ENCODE data around the gene CMPK2.
"Not testable (repeated sequence)": the region's sequence is repeated elsewhere in the genome, so short reads cannot be mapped to it uniquely, and the experiment has no call there.

The CMPK2 gene

GRCh38 chr2:6865346-6866274 is at the start of gene CMPK2:
Gene CMPK2 (minus strand): TSS chr2:6865907. CDS start chr2:6865696, 211 bp downstream.
- H3K27ac ChIP-seq (ENCODE audit: low read length) = no peak within 1 kb of the TSS
- no peaks in the 10 kb centered on the region for H3K9me3 ChIP-seq (ENCODE audit: insufficient read depth, low read depth, low read length)

GRCh38 chr2:6915399-6915798 is 49.7 kb upstream of the CMPK2 start:
- Histone ChIP-seq H3K4me1 (ENCODE audit: insufficient read depth, low read length) (peaks cover 14% of the 10 kb centered on the region), H3K9ac (ENCODE audit: low read depth, low read length) (peak overlapping the region; percentile 29; the same call in 1 of the 2 replicates), H3K4me3 (ENCODE audit: low read length) (no peak overlapping the region), H3K36me3 (ENCODE audit: insufficient read depth, low read depth, low read length) (no peaks in the 10 kb centered on the region), H3K9me3 (ENCODE audit: insufficient read depth, low read depth, low read length) (no peaks in the 10 kb centered on the region), H3K27me3 (ENCODE audit: insufficient read depth, low read length) (peaks cover 16% of the 10 kb centered on the region), H3K27ac (ENCODE audit: low read length) (no peak overlapping the region)

More at GRCh38 chr2:6865346-6866274, at the start of gene CMPK2:
- H3K4me1 ChIP-seq (ENCODE audit: insufficient read depth, low read length) = no peaks in the 10 kb centered on the region
- H3K4me3 ChIP-seq (ENCODE audit: low read length) = peak within 1 kb of the TSS; percentile 59
- H3K36me3 ChIP-seq (ENCODE audit: insufficient read depth, low read depth, low read length) = no peaks in the 10 kb centered on the region
- H3K27me3 ChIP-seq (ENCODE audit: insufficient read depth, low read length) = peaks cover 54% of the 10 kb centered on the region
- H3K9ac ChIP-seq (ENCODE audit: low read depth, low read length) = peak within 1 kb of the TSS; percentile 37; the same call in 1 of the 2 replicates

- Histone ChIP-seq H3K4me3 (ENCODE audit: low read length) (no peak overlapping the region), H3K27ac (ENCODE audit: low read length) (no peak overlapping the region), H3K27me3 (ENCODE audit: insufficient read depth, low read length) (peaks cover 16% of the 10 kb centered on the region), H3K36me3 (ENCODE audit: insufficient read depth, low read depth, low read length) (no peaks in the 10 kb centered on the region), H3K4me1 (ENCODE audit: insufficient read depth, low read length) (peaks cover 10% of the 10 kb centered on the region), H3K9me3 (ENCODE audit: insufficient read depth, low read depth, low read length) (no peaks in the 10 kb centered on the region), H3K9ac (ENCODE audit: low read depth, low read length) (no peak overlapping the region)
Observed at GRCh38 chr2:6914828-6915227, 49.1 kb upstream of the CMPK2 start.

DNA sequence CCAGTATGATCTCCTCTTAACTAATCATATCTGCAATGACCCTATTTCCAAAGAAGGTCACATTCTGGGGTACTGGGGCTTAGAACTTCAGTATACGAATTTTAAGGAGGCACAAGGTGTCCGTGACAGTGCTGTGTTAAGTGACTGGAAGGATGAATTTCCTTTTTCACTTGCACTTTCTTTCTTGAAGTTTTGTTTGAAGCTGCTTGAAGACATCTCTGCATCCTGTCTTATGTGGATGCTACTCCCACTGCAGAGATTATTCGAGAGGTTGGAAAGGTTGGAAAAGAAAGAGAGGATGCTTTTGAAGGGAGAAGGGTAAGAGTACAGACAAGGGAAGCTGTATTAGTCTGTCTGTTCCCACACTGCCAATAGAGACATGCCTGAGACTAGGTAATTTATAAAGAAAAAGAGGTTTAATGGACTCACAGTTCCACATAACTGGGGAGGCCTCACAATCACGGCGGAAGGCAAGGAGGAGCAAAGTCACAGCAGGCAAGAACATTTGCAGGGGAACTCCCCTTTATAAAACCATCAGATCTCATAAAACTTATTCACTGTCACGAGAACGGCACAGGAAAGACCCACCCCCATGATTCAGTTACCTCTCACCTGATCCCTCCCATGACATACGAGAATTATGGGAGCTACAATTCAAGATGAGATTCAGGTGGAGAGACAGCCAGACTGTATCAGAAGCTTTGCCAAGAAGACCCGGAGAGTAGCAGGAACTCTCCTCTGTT is 47.9 kb upstream of the CMPK2 start:
- Histone ChIP-seq H3K27ac (ENCODE audit: low read length) (no peak overlapping the region), H3K27me3 (ENCODE audit: insufficient read depth, low read length) (peaks cover 16% of the 10 kb centered on the region), H3K36me3 (ENCODE audit: insufficient read depth, low read depth, low read length) (no peaks in the 10 kb centered on the region), H3K4me1 (ENCODE audit: insufficient read depth, low read length) (peaks cover 10% of the 10 kb centered on the region), H3K9me3 (ENCODE audit: insufficient read depth, low read depth, low read length) (no peaks in the 10 kb centered on the region), H3K4me3 (ENCODE audit: low read length) (no peak overlapping the region), H3K9ac (ENCODE audit: low read depth, low read length) (no peak overlapping the region)

DNA sequence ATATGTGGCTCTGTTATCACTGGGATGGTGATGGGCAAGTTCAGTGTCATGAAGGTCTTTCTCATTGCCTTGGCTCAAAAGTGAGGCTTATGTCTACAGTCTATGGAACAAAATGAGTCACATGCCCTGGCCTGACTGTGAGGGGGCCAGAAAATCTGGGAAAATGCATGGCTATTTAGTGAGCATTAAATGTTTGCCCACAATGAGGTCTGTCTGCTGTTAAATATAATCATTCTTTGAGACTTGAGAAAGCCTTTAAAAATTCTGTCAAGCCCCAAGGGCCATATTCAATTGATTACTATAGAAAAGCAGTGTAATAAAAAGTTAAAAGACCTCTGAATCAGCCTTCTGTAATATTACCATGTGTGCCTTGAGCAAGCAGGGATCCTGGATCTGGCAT is 46.0 kb upstream of the CMPK2 start:
- Histone ChIP-seq H3K9ac (ENCODE audit: low read depth, low read length) (no peak overlapping the region), H3K27ac (ENCODE audit: low read length) (no peak overlapping the region), H3K9me3 (ENCODE audit: insufficient read depth, low read depth, low read length) (no peaks in the 10 kb centered on the region), H3K27me3 (ENCODE audit: insufficient read depth, low read length) (peaks cover 8% of the 10 kb centered on the region), H3K4me1 (ENCODE audit: insufficient read depth, low read length) (peaks cover 10% of the 10 kb centered on the region), H3K36me3 (ENCODE audit: insufficient read depth, low read depth, low read length) (no peaks in the 10 kb centered on the region), H3K4me3 (ENCODE audit: low read length) (no peak overlapping the region)

- Histone ChIP-seq H3K4me3 (ENCODE audit: low read length) (no peak overlapping the region), H3K9ac (ENCODE audit: low read depth, low read length) (no peak overlapping the region), H3K4me1 (ENCODE audit: insufficient read depth, low read length) (peaks cover under 1% of the 10 kb centered on the region; the same call in 1 of the 2 replicates), H3K27me3 (ENCODE audit: insufficient read depth, low read length) (no peaks in the 10 kb centered on the region), H3K9me3 (ENCODE audit: insufficient read depth, low read depth, low read length) (no peaks in the 10 kb centered on the region), H3K36me3 (ENCODE audit: insufficient read depth, low read depth, low read length) (no peaks in the 10 kb centered on the region), H3K27ac (ENCODE audit: low read length) (no peak overlapping the region)
Observed at GRCh38 chr2:6909431-6910385, 44.0 kb upstream of the CMPK2 start.

DNA sequence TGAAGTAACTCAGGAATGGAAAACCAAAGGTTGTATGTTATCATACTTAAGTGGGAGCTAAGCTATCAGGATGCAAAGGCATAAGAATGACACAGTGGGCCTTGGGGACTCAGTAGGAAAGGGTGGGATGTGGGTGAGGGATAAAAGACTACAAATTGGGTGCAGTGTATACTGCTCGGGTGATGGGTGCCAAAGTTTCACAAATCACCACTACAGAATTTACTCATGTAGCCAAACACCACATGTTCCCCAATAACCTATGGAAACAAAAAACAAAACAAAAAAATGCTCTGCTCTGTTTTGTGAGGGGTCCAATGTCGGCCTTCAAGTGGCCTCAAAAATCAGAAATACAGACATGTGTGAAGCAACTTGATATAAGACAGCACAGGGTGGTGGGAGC is 42.6 kb upstream of the CMPK2 start:
- Histone ChIP-seq H3K36me3 (ENCODE audit: insufficient read depth, low read depth, low read length) (no peaks in the 10 kb centered on the region), H3K9me3 (ENCODE audit: insufficient read depth, low read depth, low read length) (no peaks in the 10 kb centered on the region), H3K27ac (ENCODE audit: low read length) (no peak overlapping the region), H3K4me3 (ENCODE audit: low read length) (no peak overlapping the region), H3K4me1 (ENCODE audit: insufficient read depth, low read length) (no peaks in the 10 kb centered on the region), H3K27me3 (ENCODE audit: insufficient read depth, low read length) (no peaks in the 10 kb centered on the region), H3K9ac (ENCODE audit: low read depth, low read length) (no peak overlapping the region)

- Histone ChIP-seq H3K4me3 (ENCODE audit: low read length) (no peak overlapping the region), H3K27ac (ENCODE audit: low read length) (no peak overlapping the region), H3K36me3 (ENCODE audit: insufficient read depth, low read depth, low read length) (no peaks in the 10 kb centered on the region), H3K27me3 (ENCODE audit: insufficient read depth, low read length) (no peaks in the 10 kb centered on the region), H3K4me1 (ENCODE audit: insufficient read depth, low read length) (no peaks in the 10 kb centered on the region), H3K9me3 (ENCODE audit: insufficient read depth, low read depth, low read length) (no peaks in the 10 kb centered on the region), H3K9ac (ENCODE audit: low read depth, low read length) (no peak overlapping the region)
Observed at GRCh38 chr2:6906165-6906741, 40.5 kb upstream of the CMPK2 start.

DNA sequence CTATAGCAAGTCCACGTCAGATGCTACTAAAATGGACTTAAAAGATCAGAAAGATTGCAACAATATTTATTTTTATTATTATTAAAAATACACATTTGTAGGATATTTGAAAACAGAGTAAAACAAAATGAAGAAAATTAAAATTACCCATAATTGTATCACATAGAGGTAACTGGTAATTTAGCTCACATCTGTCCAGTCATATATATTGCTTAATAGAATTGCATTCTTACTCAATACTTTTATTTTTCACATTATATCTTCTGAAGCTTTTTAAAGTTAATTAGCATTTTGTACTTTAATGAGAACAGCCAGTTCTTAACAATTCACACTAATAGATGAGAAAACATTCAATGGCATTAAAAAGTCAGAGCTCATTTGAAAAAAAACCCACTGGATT is 40.0 kb upstream of the CMPK2 start:
- Histone ChIP-seq H3K27me3 (ENCODE audit: insufficient read depth, low read length) (no peaks in the 10 kb centered on the region), H3K4me1 (ENCODE audit: insufficient read depth, low read length) (no peaks in the 10 kb centered on the region), H3K9ac (ENCODE audit: low read depth, low read length) (no peak overlapping the region), H3K36me3 (ENCODE audit: insufficient read depth, low read depth, low read length) (no peaks in the 10 kb centered on the region), H3K27ac (ENCODE audit: low read length) (no peak overlapping the region), H3K9me3 (ENCODE audit: insufficient read depth, low read depth, low read length) (no peaks in the 10 kb centered on the region), H3K4me3 (ENCODE audit: low read length) (no peak overlapping the region)

DNA sequence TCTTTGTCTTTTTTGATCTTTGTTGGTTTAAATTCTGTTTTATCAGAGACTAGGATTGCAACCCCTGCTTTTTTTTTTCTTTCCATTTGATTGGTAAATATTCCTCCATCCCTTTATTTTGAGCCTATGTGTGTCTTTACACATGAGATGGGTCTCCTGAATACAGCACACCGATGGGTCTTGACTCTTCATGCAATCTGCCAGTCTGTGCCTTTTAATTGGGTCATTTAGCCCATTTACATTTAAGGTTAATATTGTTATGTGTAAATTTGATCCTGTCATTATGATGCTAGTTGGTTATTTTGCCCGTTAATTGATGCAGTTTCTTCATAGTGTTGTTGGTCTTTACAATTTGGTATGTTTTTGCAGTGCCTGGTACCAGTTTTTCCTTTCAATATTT is 36.9 kb upstream of the CMPK2 start:
- H3K36me3 ChIP-seq (ENCODE audit: insufficient read depth, low read depth, low read length); H3K4me1 ChIP-seq (ENCODE audit: insufficient read depth, low read length); H3K9ac ChIP-seq (ENCODE audit: low read depth, low read length); H3K27ac ChIP-seq (ENCODE audit: low read length); H3K9me3 ChIP-seq (ENCODE audit: insufficient read depth, low read depth, low read length); H3K4me3 ChIP-seq (ENCODE audit: low read length); H3K27me3 ChIP-seq (ENCODE audit: insufficient read depth, low read length): not testable (repeated sequence)
